T47D (cell line): ENCODE results near the gene METTL25.

Experiments
- DNase-seq, 2 experiments: peaks; one replicate each; pipeline versions ENCODE4 v3.0.0 to v3.0.0-alpha.2; 2011 to 2012; ENCODE audit warnings: low read depth in 1 of 2, low spot score in 1 of 2
- JUND ChIP-seq: IDR thresholded peaks from 2 replicates; pipeline ENCODE4 v1.6.1; 2012; ENCODE audit warnings: low read depth
- in situ Hi-C: cut with HindIII; loops from 2 replicates; pipeline ENCODE4 v1.10.0; 2016; ENCODE audit warnings: low sequenced_read_pairs, low pct_unique_long_range_greater_than_20kb

METTL25 gene

GRCh38 chr12:82481954-82482353 lies 123.6 kb downstream of the METTL25 start:
- in situ Hi-C loops = no loop called here
- DNase-seq = no peak
- TF ChIP-seq JUND = no peak

GRCh38 chr12:82486524-82487235 lies 128.4 kb downstream of the METTL25 start:
- DNase-seq = no peak
- in situ Hi-C loops = no loop called here

GRCh38 chr12:82504409-82504808 lies 146.1 kb downstream of the METTL25 start:
- TF ChIP-seq JUND = no peak
- DNase-seq = no peak
- in situ Hi-C loops = no loop called here

More at GRCh38 chr12:82486524-82487235, 128.4 kb downstream of the METTL25 start:
- no peak for TF ChIP-seq JUND

DNA sequence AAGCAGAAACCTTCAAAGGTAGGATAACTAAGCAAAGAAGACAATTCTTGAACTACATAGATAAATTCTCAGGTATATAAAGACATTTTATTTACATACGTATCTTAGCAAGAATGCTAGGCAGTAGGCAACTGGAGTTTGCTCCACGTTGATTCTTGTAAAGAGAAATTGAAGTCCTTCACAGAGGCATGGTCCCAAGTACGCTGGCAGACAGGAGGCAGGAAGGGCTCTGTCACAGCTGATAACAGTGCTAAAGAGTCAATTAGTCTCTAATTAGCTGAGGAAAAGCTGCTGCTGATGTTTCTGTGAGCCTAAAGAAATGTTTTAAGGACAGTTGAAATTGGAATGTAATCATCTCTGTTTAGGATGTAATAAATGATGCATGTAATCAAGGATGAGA lies 146.8 kb downstream of the METTL25 start:
- in situ Hi-C loops = no loop called here
- no peak for DNase-seq
- no peak for TF ChIP-seq JUND

GRCh38 chr12:82507686-82508085 lies 149.4 kb downstream of the METTL25 start:
- in situ Hi-C loops = no loop called here
- no peak for DNase-seq
- TF ChIP-seq JUND = no peak

DNA sequence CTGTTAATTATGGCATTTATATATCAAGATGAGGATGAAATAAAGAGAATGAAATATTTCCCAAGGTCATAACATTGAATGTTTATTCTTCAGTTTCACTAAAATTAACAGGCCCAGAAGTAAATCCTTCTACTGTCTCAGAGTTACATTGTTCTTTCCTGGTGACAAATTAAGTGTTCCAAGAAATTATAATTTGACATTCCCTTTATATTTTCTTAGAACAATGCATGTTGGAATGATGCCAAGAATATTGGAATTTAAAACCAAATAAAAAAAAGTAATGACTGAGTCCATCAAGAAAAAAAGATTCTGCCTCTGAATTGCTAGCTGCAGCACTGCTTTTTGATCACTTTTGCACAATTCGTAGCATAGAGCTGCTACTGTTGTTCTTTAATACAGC lies 152.1 kb downstream of the METTL25 start:
- DNase-seq = no peak
- TF ChIP-seq JUND = no peak
- in situ Hi-C loops = no loop called here

DNA sequence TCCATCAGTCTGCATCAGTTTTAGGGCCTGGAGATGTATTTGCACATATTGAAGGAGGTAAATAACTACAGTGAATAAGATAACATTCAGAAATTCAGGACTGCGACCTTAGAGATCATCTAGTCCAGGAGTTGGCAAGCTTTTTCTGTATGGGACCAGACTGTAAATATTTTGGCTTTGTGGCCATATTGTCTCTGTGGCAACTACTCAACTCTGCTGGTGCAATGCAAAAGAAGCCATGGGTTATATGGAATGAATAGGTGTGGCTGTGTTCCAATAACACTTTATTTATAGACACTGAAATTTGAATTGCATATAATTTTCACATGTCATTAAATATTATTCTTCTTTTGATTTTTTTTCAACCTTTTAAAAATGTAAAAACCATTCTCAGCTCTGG lies 156.6 kb downstream of the METTL25 start:
- in situ Hi-C loops = no loop called here
- TF ChIP-seq JUND = no peak
- no peak for DNase-seq

DNA sequence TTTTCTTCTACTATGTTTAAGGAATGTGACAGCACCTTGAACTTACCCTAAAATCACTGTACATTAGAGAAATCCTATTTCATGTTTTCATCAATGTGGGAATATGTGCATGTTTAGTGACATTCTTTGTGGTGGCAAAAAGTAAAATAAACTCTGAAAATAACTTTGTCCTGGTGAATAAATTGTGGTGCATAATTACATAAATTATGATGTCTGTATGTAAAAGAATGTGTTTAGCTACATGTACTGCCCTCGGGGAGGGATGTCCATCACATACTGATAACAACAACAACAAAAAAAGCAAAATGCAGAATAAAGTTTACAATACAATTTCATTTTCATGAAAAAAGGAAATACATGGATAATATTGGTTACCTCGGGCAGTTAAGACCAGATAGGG lies 157.3 kb downstream of the METTL25 start:
- no peak for TF ChIP-seq JUND
- no peak for DNase-seq
- in situ Hi-C loops = no loop called here

- in situ Hi-C loops = no loop called here
- DNase-seq = peak in 1 of 2 experiments; percentile 63
- no peak for TF ChIP-seq JUND
These were observed 158.7 kb downstream of the METTL25 start for GRCh38 chr12:82517027-82517426.

DNA sequence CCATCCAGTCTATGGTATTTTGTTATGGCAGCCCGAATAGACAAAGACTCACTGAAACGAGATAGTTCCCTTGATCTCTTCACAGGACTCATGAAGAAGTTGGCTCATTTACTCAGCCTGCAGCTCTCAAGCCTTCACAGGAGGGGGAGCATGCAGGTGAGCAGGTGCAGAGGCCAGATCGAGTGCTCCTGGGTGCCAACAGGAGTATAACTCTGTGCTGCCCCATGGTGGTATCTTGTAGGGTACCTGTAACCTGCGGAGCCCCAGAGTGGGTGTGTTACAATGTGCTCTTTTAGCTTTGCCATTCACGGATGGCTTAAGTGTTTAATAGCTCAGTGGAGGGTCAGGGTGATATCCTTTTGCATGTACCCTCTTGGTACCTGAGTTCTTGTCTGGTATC lies 159.5 kb downstream of the METTL25 start:
- TF ChIP-seq JUND = no peak
- no peak for DNase-seq
- in situ Hi-C loops = no loop called here

- DNase-seq = no peak
- no peak for TF ChIP-seq JUND
- in situ Hi-C loops = no loop called here
These were observed 161.2 kb downstream of the METTL25 start for GRCh38 chr12:82519510-82519909.

DNA sequence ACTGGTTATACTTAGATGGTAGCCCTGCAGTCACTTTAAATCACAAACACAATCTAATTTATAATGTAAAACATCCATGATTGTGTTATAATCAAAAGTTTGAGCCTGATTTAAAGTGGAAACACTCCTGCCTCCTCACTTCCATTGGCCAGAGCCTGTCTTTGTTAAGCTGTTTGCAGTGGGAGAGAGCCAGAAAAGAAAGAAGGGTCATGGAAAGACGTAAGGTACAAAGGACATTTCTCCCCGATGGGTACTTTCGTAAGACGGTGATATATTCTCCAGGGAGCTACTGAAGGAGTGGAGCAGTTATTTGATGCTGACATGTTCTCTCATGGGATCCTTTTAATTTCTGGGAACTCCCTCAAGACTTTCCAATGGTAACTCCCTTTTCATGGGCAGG lies 164.0 kb downstream of the METTL25 start:
- in situ Hi-C loops = no loop called here
- TF ChIP-seq JUND = no peak
- no peak for DNase-seq

DNA sequence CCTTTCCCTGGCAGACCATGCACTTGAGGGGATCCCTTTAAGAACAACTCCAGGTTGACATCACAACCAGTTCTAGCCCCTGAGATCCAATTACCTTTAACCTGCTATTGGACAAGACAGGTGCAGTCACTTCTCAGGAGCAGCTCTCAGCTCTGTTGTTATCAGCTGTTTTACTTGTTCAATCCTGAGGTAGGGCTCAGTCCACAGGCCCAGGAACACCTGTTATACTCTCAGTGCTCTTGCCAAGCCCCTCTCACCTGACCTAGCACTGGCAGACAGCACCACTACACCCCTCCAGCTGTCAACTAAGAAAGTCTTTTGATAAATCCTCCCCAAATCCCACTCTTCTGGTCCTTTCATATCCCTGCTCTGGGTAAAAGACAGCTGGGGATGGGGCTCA lies 164.4 kb downstream of the METTL25 start:
- no peak for DNase-seq
- in situ Hi-C loops = no loop called here
- TF ChIP-seq JUND = no peak

DNA sequence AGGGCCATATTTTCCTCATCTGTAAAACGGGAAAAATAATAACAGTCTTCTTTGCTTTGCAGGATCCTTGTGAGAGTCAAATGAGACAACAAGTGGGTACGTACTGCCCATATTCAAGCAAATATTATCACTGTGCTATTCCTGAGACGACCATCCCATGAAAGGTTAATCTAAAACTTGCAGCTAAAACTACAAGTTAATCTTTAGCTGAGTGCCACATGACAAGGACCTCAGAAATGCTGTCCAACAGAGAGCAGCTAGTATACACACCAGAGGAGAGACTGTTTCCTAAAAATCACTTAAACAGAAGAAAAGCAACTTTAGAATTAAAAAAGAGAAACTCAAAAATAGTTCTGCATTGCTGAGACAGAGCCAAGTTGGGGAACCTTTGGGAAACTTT lies 165.7 kb downstream of the METTL25 start:
- DNase-seq = no peak
- in situ Hi-C loops = no loop called here
- TF ChIP-seq JUND = no peak

- in situ Hi-C loops = no loop called here
These were observed 166.3 kb downstream of the METTL25 start for GRCh38 chr12:82524641-82525040.

More at GRCh38 chr12:82524641-82525040, 166.3 kb downstream of the METTL25 start:
- DNase-seq = no peak
- no peak for TF ChIP-seq JUND
